C4-2B (cell line): ENCODE results near the gene IFNG.

ENCODE experiments used
- H3K27ac ChIP-seq: fragments of 450-650 bp; 2 replicates; pipeline ENCODE4 v1.5.1; 2017
- ZFX ChIP-seq: fragments of 450-650 bp; IDR thresholded peaks from 2 replicates; pipeline ENCODE4 v1.6.1; 2017
- TF ChIP-seq, protein P1 (sequence below): fragments of 450-650 bp; conservative IDR thresholded peaks from 2 replicates; pipeline ENCODE4 v1.5.1; 2017; ENCODE audit warnings: mild to moderate bottlenecking

Gene IFNG

DNA sequence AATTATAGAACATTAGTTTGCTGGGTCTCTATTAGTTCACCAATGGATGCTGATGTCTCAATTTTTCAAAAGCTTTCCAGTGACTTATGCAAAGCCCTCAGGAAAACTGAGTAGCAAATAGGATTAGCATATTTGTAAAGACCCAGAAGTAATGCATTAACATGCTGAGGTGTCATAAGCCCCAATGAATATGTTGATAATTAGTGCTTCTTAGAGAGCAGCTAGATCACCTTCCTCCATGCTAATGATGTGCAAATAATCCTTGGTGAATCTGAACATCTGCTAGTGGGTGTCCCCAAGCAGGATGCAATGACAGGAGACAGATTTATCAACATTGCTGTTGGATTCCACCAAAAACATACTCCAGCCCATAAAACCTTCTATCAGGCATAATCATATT lies 19.0 kb downstream of the IFNG start:
- H3K27ac ChIP-seq, result no peak overlapping the region
- TF ChIP-seq, protein P1, sequence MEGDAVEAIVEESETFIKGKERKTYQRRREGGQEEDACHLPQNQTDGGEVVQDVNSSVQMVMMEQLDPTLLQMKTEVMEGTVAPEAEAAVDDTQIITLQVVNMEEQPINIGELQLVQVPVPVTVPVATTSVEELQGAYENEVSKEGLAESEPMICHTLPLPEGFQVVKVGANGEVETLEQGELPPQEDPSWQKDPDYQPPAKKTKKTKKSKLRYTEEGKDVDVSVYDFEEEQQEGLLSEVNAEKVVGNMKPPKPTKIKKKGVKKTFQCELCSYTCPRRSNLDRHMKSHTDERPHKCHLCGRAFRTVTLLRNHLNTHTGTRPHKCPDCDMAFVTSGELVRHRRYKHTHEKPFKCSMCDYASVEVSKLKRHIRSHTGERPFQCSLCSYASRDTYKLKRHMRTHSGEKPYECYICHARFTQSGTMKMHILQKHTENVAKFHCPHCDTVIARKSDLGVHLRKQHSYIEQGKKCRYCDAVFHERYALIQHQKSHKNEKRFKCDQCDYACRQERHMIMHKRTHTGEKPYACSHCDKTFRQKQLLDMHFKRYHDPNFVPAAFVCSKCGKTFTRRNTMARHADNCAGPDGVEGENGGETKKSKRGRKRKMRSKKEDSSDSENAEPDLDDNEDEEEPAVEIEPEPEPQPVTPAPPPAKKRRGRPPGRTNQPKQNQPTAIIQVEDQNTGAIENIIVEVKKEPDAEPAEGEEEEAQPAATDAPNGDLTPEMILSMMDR, result no peak
- no peak for TF ChIP-seq ZFX

DNA sequence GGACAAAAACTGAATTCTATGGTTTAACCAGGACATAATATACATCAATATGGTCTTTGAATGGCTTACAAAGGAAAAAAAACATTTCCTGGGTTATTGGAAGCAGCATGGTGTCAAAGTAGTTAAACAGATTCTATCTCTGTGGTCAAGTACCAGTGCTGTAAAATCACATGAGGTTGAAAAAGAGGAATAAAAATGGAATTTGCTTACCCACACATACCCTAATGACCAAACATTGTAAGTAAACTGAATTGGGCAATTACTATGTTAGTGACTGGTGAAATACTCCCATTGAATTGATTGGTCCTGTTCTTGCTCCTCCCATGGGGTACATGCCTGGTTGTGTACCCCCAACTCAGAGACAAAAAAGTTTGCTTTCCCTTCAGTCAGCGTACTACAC lies 19.6 kb downstream of the IFNG start:
- TF ChIP-seq, protein P1, result no peak
- TF ChIP-seq ZFX, result no peak

DNA sequence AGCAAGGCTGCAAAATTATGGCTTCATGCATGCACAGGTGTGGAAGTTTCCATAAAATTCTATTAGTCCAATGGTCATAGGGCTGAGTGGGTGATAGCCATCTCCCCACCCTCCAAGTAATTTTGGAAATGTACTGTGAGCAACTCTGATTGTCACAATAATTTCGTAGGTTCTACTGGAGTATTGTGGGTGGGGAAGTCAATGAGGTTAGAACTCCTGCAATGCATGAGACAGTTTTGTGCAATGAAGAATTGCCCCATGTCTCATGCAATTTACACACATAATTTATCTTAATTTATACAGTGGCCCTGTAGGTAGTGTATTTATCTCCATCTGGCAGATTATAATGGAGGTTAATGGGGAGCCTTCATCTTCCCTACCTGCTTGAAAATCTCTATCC lies 20.5 kb downstream of the IFNG start:
- TF ChIP-seq, protein P1, result no peak
- H3K27ac ChIP-seq, result no peak overlapping the region

More for the DNA sequence above, 19.6 kb downstream of the IFNG start:
- H3K27ac ChIP-seq, result no peak overlapping the region

DNA sequence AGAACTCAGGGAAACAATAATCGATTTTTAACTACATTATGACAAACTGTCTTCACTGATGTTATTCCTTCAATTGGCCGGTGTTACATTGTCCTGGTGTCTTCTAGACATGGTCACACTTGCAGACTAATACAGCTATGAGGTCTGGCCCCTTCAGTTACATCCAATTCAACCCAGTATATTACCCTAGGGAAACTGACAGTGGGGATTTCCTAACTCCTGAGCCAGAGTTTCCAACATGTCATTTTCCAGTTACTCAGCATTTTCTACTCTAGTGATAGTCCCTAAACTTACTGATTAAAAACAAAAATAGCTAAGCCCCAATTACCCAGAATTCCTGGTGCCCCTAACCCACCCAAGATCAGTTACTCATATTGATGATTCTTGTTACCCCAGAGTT lies 21.1 kb downstream of the IFNG start:
- TF ChIP-seq ZFX, result no peak
- TF ChIP-seq, protein P1, result no peak
- no peak overlapping the region for H3K27ac ChIP-seq

DNA sequence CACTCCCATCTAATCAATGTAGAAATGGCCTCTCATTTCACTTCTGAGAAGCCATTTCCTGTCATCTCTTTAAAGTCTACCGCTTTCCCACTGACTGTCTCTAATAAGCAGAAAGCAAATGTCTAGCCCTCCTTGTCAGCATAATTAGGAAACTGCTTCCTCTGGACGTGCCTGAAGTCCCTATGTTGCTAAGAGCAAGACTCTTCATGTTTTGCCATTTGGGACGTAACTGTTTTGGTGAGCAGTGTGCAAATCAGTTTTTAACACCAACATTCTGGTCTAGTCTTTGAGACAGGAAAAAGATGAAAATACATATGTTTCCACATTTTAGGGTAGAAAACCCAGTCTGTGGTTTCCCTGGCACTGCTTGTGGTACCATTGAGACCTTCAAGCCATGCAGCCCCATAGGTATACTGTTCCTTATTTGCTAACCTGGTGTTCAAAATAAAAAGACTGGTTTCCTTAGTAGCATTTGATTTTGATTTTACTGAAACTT lies 22.2 kb downstream of the IFNG start:
- H3K27ac ChIP-seq, result no peak overlapping the region
- TF ChIP-seq ZFX, result no peak
- TF ChIP-seq, protein P1, result no peak

DNA sequence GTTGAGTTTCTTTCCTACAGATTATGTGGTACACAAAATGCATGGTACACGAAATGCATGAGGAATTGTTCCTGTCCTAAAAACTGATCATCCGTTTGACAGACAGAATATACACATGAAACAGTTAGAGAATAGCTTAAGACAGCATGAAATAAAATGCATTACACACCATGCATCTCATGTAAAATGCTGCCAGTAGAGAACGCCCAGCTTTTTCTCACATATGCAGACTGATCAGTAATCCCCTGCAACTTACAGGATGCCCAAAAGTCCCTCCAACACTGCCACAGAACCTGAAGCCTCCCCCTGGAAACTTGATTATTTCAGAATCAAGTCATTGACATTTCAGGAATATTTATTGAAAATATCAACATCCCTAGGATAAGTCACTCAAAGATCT lies 24.0 kb downstream of the IFNG start:
- TF ChIP-seq ZFX, result no peak
- TF ChIP-seq, protein P1, result no peak

DNA sequence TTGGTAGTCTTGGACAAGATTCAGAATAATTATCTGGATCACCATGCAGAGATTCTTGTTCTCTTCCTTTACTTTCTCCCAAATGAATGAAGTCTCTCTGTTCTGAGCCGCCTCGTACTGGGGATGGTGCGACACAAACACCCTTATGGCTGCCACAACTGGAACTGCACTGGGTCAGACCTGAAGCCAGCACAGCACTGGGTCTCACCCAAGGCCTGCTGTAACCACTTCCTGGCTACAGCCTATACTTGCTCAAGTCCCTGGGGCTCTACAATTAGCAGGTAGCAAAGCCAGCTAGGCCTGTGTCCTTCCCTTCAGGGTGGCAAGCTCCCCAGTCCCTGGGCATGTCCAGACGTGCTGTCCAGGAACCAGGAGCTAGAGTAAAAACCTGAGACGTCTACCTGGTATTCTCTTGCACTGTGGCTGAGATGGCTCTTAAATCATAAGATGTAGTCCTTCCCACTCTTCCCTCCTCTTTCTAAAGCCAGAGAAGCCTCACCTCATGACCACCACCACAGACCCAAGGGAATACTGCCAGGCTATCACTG lies 27.6 kb downstream of the IFNG start:
- H3K27ac ChIP-seq, result no peak overlapping the region
- TF ChIP-seq, protein P1, result no peak
- TF ChIP-seq ZFX, result no peak

More for the DNA sequence above, 24.0 kb downstream of the IFNG start:
- H3K27ac ChIP-seq, result no peak overlapping the region
